HT-29 (cell line): ENCODE results near the gene ALG5. TPM values are rescaled to one million over a fixed set of nuclear protein-coding genes. Genes with fewer than 3 reads are reported as not detected.
A peak's percentile ranks its signal among the peaks of the same experiment; 100 is the strongest.

Source experiments
- DNase-seq: peaks from one replicate; pipeline ENCODE4 v3.0.0-alpha.2; 2015; ENCODE audit warnings: low spot score
- total RNA-seq: library from RNA; depleted of rRNA; stranded (reverse); fragments of >200 nt; shearing (Covaris generic); gene quantifications from 2 replicates; pipeline ENCODE4 v1.2.3, GENCODE V29; 2014

The ALG5 gene
- total RNA-seq, 1 experiment from 2014 or later = 34.9 TPM

- DNase-seq = no peak
These were observed 19.6 kb downstream of the ALG5 start for GRCh38 chr13:36979361-36980050.

GRCh38 chr13:36975172-36975571 is 24.0 kb downstream of the ALG5 start:
- DNase-seq = peak; percentile 18

GRCh38 chr13:36973621-36974295 is 25.4 kb downstream of the ALG5 start:
- DNase-seq = no peak

GRCh38 chr13:36973009-36973408 is 26.1 kb downstream of the ALG5 start:
- no peak for DNase-seq

- DNase-seq = no peak
These were observed 32.7 kb downstream of the ALG5 start for GRCh38 chr13:36966404-36966803.

GRCh38 chr13:36965767-36966166 is 33.4 kb downstream of the ALG5 start:
- peak; percentile 32 for DNase-seq

GRCh38 chr13:36959456-36960116 is 39.6 kb downstream of the ALG5 start:
- no peak for DNase-seq

GRCh38 chr13:36954542-36954941 is 44.6 kb downstream of the ALG5 start:
- no peak for DNase-seq

- DNase-seq = no peak
These were observed 48.2 kb downstream of the ALG5 start for GRCh38 chr13:36950920-36951319.

- DNase-seq = no peak
These were observed 48.8 kb downstream of the ALG5 start for GRCh38 chr13:36950330-36950729.

GRCh38 chr13:36945078-36945477 is 54.1 kb downstream of the ALG5 start:
- DNase-seq = no peak

GRCh38 chr13:36925603-36926002 is 73.5 kb downstream of the ALG5 start:
- DNase-seq = no peak

GRCh38 chr13:36924001-36924400 is 75.1 kb downstream of the ALG5 start:
- DNase-seq = no peak

- no peak for DNase-seq
These were observed 77.4 kb downstream of the ALG5 start for GRCh38 chr13:36921631-36922301.

GRCh38 chr13:36920616-36921185 is 78.4 kb downstream of the ALG5 start:
- no peak for DNase-seq

- no peak for DNase-seq
These were observed 79.1 kb downstream of the ALG5 start, which contains the start of gene SMAD9 for GRCh38 chr13:36919833-36920615. TSS of gene SMAD9 (minus strand) at chr13:36920238. CDS start at chr13:36879689, 40,549 bp downstream.

- DNase-seq = no peak
These were observed 79.8 kb downstream of the ALG5 start for GRCh38 chr13:36919171-36919832.

- DNase-seq = no peak
These were observed 80.7 kb downstream of the ALG5 start for GRCh38 chr13:36918246-36919131.

- DNase-seq = no peak
These were observed 81.8 kb downstream of the ALG5 start for GRCh38 chr13:36917311-36917710.
